ENCODE measurements around the gene SIGLEC1. TPM values are rescaled to one million over a fixed set of nuclear protein-coding genes. Genes with fewer than 3 reads are reported as not detected.

SIGLEC1 gene
- total and polyA plus RNA-seq, 2 of the 4 experiments (the other 2 are of a cell fraction): not detected

DNA sequence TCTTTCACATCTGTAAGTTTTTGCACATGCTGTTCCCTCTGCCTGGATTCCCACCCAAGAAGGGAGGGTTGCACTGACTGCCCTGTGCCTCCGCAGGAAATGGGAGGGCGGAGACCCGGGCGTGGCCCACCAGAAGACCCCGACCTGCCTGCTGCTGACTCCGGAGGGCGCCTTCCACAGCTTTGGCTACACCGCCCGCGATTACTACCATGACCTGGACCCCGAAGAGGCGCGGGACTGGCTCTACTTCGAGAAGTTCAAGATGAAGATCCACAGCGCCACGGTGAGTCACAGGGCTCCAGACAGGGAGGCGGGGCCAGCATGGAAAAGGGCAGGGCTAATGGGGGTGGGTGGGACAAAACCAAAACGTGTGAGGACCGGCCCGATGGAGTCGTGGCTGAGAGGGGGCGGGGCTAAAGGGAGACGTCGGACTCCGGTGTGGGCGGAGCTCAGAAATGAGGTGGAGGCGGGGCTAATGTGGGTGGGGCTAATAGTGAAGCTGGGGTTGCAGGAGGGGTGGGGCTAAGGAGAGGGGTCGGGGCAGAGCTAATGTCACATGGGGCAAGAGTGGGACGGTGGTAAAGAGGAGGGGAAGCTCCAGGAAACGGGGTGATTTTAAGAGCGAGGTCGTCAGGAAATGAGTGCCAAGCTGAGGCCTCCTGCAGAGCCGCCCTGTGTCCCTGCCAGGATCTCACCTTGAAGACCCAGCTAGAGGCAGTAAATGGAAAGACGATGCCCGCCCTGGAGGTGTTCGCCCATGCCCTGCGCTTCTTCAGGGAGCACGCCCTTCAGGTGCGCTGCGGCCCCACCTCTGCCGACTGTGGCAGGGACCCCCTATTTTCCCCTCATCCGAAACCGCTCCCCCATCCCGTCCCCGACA is 32.6 kb upstream of the SIGLEC1 start (continued):
- TF ChIP-seq, protein P1, sequence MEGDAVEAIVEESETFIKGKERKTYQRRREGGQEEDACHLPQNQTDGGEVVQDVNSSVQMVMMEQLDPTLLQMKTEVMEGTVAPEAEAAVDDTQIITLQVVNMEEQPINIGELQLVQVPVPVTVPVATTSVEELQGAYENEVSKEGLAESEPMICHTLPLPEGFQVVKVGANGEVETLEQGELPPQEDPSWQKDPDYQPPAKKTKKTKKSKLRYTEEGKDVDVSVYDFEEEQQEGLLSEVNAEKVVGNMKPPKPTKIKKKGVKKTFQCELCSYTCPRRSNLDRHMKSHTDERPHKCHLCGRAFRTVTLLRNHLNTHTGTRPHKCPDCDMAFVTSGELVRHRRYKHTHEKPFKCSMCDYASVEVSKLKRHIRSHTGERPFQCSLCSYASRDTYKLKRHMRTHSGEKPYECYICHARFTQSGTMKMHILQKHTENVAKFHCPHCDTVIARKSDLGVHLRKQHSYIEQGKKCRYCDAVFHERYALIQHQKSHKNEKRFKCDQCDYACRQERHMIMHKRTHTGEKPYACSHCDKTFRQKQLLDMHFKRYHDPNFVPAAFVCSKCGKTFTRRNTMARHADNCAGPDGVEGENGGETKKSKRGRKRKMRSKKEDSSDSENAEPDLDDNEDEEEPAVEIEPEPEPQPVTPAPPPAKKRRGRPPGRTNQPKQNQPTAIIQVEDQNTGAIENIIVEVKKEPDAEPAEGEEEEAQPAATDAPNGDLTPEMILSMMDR (conservative IDR thresholded peaks at IDR 0.05; ENCODE audit: low read depth, low read length): no peak

DNA sequence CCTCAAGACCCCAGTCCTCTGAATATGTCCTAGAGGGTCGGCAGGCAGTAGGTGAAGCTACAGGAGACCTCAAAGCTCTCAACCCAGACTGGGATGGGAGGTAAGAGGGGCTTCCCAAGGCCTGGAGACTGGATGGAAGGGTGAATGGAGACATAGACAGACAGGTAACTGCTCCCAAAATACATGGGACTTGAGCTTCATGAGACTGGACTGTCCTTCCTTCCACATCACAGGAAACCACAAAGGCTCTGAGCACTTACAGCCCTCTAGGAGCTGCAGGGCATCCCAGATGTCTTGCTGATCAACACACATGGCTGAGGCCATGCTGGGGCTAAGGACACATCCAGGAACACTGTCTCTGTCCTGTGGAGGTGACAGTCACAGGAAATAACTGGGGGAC is 31.6 kb upstream of the SIGLEC1 start:
- H2BK20ac ChIP-seq (ENCODE audit: low read depth, low read length): no peak overlapping the region
- H3K79me1 ChIP-seq (ENCODE audit: low read depth in 1 of 2, low read length in 2 of 2): no peaks in the 10 kb centered on the region
- H3K27ac ChIP-seq (ENCODE audit: insufficient read depth, low read length): no peak overlapping the region
- no peak overlapping the region for H2BK5ac ChIP-seq (ENCODE audit: low read depth, low read length, poor library complexity, severe bottlenecking)
- no peak overlapping the region for H3K4ac ChIP-seq (ENCODE audit: low read depth, low read length)
- no peaks in the 10 kb centered on the region for H3K9me1 ChIP-seq (ENCODE audit: insufficient read depth, low read length)
- no peak overlapping the region for H3K4me2 ChIP-seq (ENCODE audit: low read depth, low read length)
- no peak overlapping the region for H3K18ac ChIP-seq (ENCODE audit: low read depth, low read length)
- H2AK5ac ChIP-seq (ENCODE audit: low read depth, low read length): no peak overlapping the region
- no peak overlapping the region for H4K5ac ChIP-seq (ENCODE audit: low read depth, low read length)
- ChIA-PET POLR2A (ENCODE audit: unreplicated experiment) (no interaction called here), CTCF (no interaction called here)
- dilution Hi-C loops (cut with HindIII; ENCODE audit: low sequenced_read_pairs, unreplicated experiment): no loop called here
- H4K8ac ChIP-seq (ENCODE audit: low read depth in 2 of 2, low read length in 2 of 2): no peak overlapping the region
- TF ChIP-seq, protein P2, sequence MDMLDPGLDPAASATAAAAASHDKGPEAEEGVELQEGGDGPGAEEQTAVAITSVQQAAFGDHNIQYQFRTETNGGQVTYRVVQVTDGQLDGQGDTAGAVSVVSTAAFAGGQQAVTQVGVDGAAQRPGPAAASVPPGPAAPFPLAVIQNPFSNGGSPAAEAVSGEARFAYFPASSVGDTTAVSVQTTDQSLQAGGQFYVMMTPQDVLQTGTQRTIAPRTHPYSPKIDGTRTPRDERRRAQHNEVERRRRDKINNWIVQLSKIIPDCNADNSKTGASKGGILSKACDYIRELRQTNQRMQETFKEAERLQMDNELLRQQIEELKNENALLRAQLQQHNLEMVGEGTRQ (IDR thresholded peaks at IDR 0.05; ENCODE audit: low read depth, low read length): no peak
- TF ChIP-seq NFE2L2 (IDR thresholded peaks at IDR 0.05; ENCODE audit: low read depth, low read length) (no peak), RFX5 (IDR thresholded peaks at IDR 0.05; ENCODE audit: low read depth, low read length) (no peak), POLR2A (IDR thresholded peaks at IDR 0.05; ENCODE audit: low read depth, low read length) (no peak), FOS (IDR thresholded peaks at IDR 0.05; ENCODE audit: low read depth, low read length) (no peak), MAFK (IDR thresholded peaks at IDR 0.05; ENCODE audit: low read depth, low read length) (no peak), SMC3 (IDR thresholded peaks at IDR 0.05; ENCODE audit: low read depth, low read length) (no peak), RCOR1 (IDR thresholded peaks at IDR 0.05; ENCODE audit: insufficient replicate concordance, low read length) (no peak), CHD1 (IDR thresholded peaks at IDR 0.05; ENCODE audit: low read depth, low read length) (no peak)
- TF ChIP-seq, protein P3, sequence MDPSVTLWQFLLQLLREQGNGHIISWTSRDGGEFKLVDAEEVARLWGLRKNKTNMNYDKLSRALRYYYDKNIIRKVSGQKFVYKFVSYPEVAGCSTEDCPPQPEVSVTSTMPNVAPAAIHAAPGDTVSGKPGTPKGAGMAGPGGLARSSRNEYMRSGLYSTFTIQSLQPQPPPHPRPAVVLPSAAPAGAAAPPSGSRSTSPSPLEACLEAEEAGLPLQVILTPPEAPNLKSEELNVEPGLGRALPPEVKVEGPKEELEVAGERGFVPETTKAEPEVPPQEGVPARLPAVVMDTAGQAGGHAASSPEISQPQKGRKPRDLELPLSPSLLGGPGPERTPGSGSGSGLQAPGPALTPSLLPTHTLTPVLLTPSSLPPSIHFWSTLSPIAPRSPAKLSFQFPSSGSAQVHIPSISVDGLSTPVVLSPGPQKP (IDR thresholded peaks at IDR 0.05; ENCODE audit: borderline replicate concordance, low read depth, low read length): no peak
- H3K27me3 ChIP-seq (ENCODE audit: control insufficient read depth, insufficient read depth, low read length): peaks cover 16% of the 10 kb centered on the region
- no peaks in the 10 kb centered on the region for H3K36me3 ChIP-seq (ENCODE audit: control insufficient read depth, insufficient read depth, low read length)
- no peak overlapping the region for H2AFZ ChIP-seq (replicated peaks; ENCODE audit: low read length, poor library complexity)
- H4K20me1 ChIP-seq (ENCODE audit: insufficient read depth, low read length): no peaks in the 10 kb centered on the region
- no peak overlapping the region for H3K9ac ChIP-seq (ENCODE audit: low read depth, low read length)
- H2BK15ac ChIP-seq (ENCODE audit: low read depth, low read length): no peak overlapping the region
- ATAC-seq (ENCODE audit: low read depth): no peak
- in situ Hi-C loops (cut with MboI; ENCODE audit: low sequenced_read_pairs): no loop called here
- H2BK120ac ChIP-seq (ENCODE audit: low read depth, low read length): no peak overlapping the region
- no peaks in the 10 kb centered on the region for H3K4me1 ChIP-seq (ENCODE audit: control insufficient read depth, insufficient read depth, low read length)
- H3K14ac ChIP-seq (replicated peaks; ENCODE audit: low read depth, low read length): no peak overlapping the region
- H3K23ac ChIP-seq (ENCODE audit: low read depth, low read length): no peak overlapping the region
- no CpG with 5 or more reads among the region's 1 CpG for WGBS, 2 experiments (ENCODE audit: extremely low coverage in 2 of 2, insufficient read length in 1 of 2)
- no peak overlapping the region for H3K56ac ChIP-seq (ENCODE audit: extremely low read depth, insufficient read depth, low read length)
- no peak overlapping the region for H2AK9ac ChIP-seq (replicated peaks; ENCODE audit: low read depth, low read length, poor library complexity)
- no peaks in the 10 kb centered on the region for H3K9me3 ChIP-seq (ENCODE audit: control insufficient read depth, insufficient read depth, low read length)
- DNase-seq: no peak
- H3K4me3 ChIP-seq (ENCODE audit: insufficient read depth, low read depth, low read length): no peak overlapping the region
- no peak overlapping the region for H4K91ac ChIP-seq (ENCODE audit: insufficient read depth, low read depth, low read length)
- no TSS peak for BruUV-seq (replicated peaks)
- intact Hi-C loops (cut with micrococcal nuclease): no loop called here

Measured in IMR-90 (cell line).